ENCODE measurements around the gene RHEB.

GRCh38 chr7:151507806-151508205, 11.9 kb downstream of the RHEB start:
- TF ChIP-seq, protein P1, sequence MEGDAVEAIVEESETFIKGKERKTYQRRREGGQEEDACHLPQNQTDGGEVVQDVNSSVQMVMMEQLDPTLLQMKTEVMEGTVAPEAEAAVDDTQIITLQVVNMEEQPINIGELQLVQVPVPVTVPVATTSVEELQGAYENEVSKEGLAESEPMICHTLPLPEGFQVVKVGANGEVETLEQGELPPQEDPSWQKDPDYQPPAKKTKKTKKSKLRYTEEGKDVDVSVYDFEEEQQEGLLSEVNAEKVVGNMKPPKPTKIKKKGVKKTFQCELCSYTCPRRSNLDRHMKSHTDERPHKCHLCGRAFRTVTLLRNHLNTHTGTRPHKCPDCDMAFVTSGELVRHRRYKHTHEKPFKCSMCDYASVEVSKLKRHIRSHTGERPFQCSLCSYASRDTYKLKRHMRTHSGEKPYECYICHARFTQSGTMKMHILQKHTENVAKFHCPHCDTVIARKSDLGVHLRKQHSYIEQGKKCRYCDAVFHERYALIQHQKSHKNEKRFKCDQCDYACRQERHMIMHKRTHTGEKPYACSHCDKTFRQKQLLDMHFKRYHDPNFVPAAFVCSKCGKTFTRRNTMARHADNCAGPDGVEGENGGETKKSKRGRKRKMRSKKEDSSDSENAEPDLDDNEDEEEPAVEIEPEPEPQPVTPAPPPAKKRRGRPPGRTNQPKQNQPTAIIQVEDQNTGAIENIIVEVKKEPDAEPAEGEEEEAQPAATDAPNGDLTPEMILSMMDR (IDR thresholded peaks at IDR 0.05), result no peak
- TF ChIP-seq POLR2A (IDR thresholded peaks at IDR 0.05), result no peak

All from body of pancreas (tissue), 4 donors.